Esophagus (tissue), 2 donors: ENCODE measurements around the gene MRPS22. TPM values are rescaled to one million over a fixed set of nuclear protein-coding genes. Genes with fewer than 3 reads are reported as not detected.

Experiments used
- H3K27ac ChIP-seq, 2 donors: one replicate each; pipeline ENCODE4 v1.5.1; 2013; ENCODE audit warnings: low read depth in 2 of 2, mild to moderate bottlenecking in 2 of 2, inconsistent platforms in 1 of 2, low read length in 1 of 2, moderate library complexity in 1 of 2
- H3K27me3 ChIP-seq, 2 donors: one replicate each; pipeline ENCODE4 v1.6.1; 2013; ENCODE audit warnings: low read length in 2 of 2, control low read depth in 1 of 2, mild to moderate bottlenecking in 1 of 2; ENCODE audit not compliant: insufficient read depth in 2 of 2, control insufficient read depth in 1 of 2
- H3K36me3 ChIP-seq, 2 donors: one replicate each; pipeline ENCODE4 v1.6.1; 2013; ENCODE audit warnings: low read length in 1 of 2; ENCODE audit not compliant: control insufficient read depth in 2 of 2, insufficient read depth in 2 of 2
- H3K4me1 ChIP-seq, 2 donors: one replicate each; pipeline ENCODE4 v1.6.1; 2013; ENCODE audit warnings: low read length in 1 of 2; ENCODE audit not compliant: control insufficient read depth in 2 of 2, insufficient read depth in 2 of 2
- H3K4me3 ChIP-seq, 2 donors: one replicate each; pipeline ENCODE4 v1.5.1; 2013; ENCODE audit warnings: low read length in 2 of 2, mild to moderate bottlenecking in 2 of 2, low read depth in 1 of 2, moderate library complexity in 1 of 2
- H3K9me3 ChIP-seq, 2 donors: one replicate each; pipeline ENCODE4 v1.6.1; 2013; ENCODE audit warnings: mild to moderate bottlenecking in 2 of 2, low read depth in 1 of 2, low read length in 1 of 2, moderate library complexity in 1 of 2; ENCODE audit not compliant: control insufficient read depth in 2 of 2, insufficient read depth in 1 of 2
- WGBS, 2 donors: extraction: QIAGEN DNeasy Blood & Tissue Kit; methylation state at CpG; one replicate each; pipeline ENCODE4 v1.1.7; 2013; 5-methylcytosine and 5-hydroxymethylcytosine counted together
- polyA plus RNA-seq, 2 donors: library from polyadenylated mRNA; stranded (reverse); fragments of 200-250 nt; gene quantifications; one replicate each; pipeline ENCODE4 v1.2.3, GENCODE V29; 2013
- donor health status: healthy with polysubstance abuse.
- donor health status: Bipolar disorder and iron deficiency.

Gene MRPS22
- polyA plus RNA-seq, 2 donors: 39.0 to 57.5 TPM

DNA sequence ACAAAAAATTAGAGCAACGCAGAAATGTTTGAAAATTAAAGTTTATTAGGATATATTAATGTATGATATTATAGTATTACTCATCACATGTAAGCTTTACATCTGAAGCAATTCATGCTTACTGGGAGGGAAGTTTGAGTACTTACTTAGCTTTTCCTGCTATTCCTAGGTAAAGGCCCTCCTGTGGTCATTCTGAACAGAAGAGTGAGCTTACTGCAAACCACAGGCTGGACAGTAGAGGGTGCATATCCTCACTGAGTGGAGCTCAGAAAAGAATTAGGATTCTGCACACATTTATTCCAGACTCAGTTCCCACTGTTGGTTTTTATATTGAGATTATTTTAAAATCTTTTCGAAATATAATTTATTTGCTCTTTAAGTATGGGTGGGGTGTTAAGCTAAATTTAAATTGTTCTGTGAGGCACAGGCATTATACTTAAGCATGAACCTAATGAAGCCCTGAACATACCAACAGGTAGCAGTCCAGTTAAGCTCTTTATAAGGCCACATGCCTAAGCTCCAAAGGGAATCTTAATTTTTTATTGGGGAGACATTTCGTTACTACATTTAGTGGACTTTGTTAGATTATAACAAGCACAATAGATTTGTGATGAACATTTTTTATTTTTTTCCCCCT is 10.2 kb downstream of the MRPS22 start:
- Histone ChIP-seq H3K27ac (no peak overlapping the region), H3K4me1 (no peaks in the 10 kb centered on the region), H3K27me3 (no peaks in the 10 kb centered on the region), H3K36me3 (peaks cover 17% of the 10 kb centered on the region in 2 donors), H3K9me3 (no peaks in the 10 kb centered on the region), H3K4me3 (no peak overlapping the region)
- WGBS, 2 donors: 76 to 79% methylated on average over 3 of the region's 3 CpGs

GRCh38 chr3:139354661-139355060 is 10.8 kb downstream of the MRPS22 start:
- Histone ChIP-seq H3K27me3 (no peaks in the 10 kb centered on the region), H3K4me3 (no peak overlapping the region), H3K27ac (no peak overlapping the region), H3K36me3 (peaks cover 17% of the 10 kb centered on the region in 2 donors), H3K4me1 (no peaks in the 10 kb centered on the region), H3K9me3 (no peaks in the 10 kb centered on the region)
- 79 to 90% methylated on average over 4 of the region's 4 CpGs for WGBS, 2 donors

DNA sequence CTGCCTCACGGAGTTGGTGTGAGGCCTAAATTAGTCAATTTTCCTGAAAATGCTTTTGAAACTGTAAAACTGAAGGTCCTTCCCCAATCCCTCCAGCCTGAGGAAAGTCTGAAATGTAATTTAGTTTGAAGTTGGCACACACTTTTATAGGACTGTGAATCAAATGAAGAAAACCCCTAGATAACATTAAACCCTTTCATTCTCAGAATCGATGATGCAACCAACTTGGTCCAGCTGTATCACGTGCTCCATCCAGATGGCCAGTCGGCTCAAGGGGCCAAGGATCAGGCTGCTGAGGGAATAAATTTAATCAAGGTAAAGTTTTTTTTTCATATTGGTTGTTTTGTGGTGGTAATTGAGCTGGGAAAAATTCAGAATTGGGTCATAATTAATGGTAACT is 11.7 kb downstream of the MRPS22 start:
- no peaks in the 10 kb centered on the region for H3K27me3 ChIP-seq
- H3K27ac ChIP-seq: no peak overlapping the region
- H3K9me3 ChIP-seq: no peaks in the 10 kb centered on the region
- H3K36me3 ChIP-seq: peaks cover 17% of the 10 kb centered on the region in 2 donors
- H3K4me1 ChIP-seq: no peaks in the 10 kb centered on the region
- H3K4me3 ChIP-seq: no peak overlapping the region
- 73 to 80% methylated on average over 4 of the region's 4 CpGs for WGBS, 2 donors

- Histone ChIP-seq H3K27ac (no peak overlapping the region), H3K4me1 (no peaks in the 10 kb centered on the region), H3K36me3 (peaks cover 15 to 18% of the 10 kb centered on the region in 2 donors), H3K4me3 (no peak overlapping the region), H3K9me3 (no peaks in the 10 kb centered on the region), H3K27me3 (no peaks in the 10 kb centered on the region)
- whole genome bisulfite sequencing, 2 donors: 59 to 63% methylated on average over 1 of the region's 1 CpG
Measured at GRCh38 chr3:139355891-139356290, 12.1 kb downstream of the MRPS22 start.

GRCh38 chr3:139357899-139358298 is 14.1 kb downstream of the MRPS22 start:
- Histone ChIP-seq H3K27ac (no peak overlapping the region), H3K27me3 (no peaks in the 10 kb centered on the region), H3K9me3 (no peaks in the 10 kb centered on the region), H3K4me3 (no peak overlapping the region), H3K36me3 (peaks cover 14 to 23% of the 10 kb centered on the region in 2 donors), H3K4me1 (no peaks in the 10 kb centered on the region)
- 70 to 77% methylated on average over 4 of the region's 4 CpGs for WGBS, 2 donors

DNA sequence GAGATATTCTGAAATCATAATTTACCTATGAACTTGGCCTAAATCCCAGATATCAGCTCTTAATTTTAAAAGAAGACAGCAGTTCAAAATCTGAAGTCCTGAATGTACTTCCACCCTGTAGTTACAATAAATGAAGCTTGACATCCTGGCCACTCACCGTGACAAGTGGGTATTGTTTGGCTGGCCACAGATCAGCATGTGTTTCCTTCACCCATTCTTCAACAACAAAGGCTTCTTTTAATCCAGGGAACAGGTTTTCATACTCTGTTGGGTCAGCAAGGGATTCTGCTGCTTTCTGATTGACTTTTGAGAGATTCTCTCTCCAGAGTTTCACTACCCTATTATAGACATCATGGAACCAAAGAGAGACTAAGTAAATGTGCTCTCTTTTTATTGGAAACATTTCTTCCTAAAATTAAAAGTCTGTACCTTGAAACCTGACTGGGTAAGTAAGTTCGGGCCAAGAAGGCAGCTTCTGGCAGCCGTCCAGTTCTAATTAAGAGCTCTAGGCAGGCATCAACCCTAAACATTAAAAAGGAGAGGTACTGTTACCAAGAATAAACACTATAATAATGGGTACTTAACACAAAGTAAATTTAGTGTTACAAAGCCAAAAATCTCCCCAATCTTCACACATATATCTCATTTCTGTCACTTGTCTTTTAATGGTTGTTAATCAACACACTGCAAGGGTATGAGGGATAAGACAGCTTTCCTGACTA is 15.2 kb downstream of the MRPS22 start:
- Histone ChIP-seq H3K9me3 (no peaks in the 10 kb centered on the region), H3K4me1 (no peaks in the 10 kb centered on the region), H3K36me3 (peaks cover 14 to 26% of the 10 kb centered on the region in 2 donors), H3K27ac (no peak overlapping the region), H3K27me3 (no peaks in the 10 kb centered on the region), H3K4me3 (no peak overlapping the region)
- WGBS, 2 donors: 71 to 73% methylated on average over 3 of the region's 3 CpGs

GRCh38 chr3:139361276-139361675 is 17.5 kb downstream of the MRPS22 start:
- Histone ChIP-seq H3K27ac (no peak overlapping the region), H3K36me3 (peaks cover 11 to 19% of the 10 kb centered on the region in 2 donors), H3K4me3 (no peak overlapping the region), H3K27me3 (no peaks in the 10 kb centered on the region), H3K4me1 (no peaks in the 10 kb centered on the region), H3K9me3 (no peaks in the 10 kb centered on the region)
- WGBS, 2 donors: 75 to 88% methylated on average over 2 of the region's 2 CpGs

DNA sequence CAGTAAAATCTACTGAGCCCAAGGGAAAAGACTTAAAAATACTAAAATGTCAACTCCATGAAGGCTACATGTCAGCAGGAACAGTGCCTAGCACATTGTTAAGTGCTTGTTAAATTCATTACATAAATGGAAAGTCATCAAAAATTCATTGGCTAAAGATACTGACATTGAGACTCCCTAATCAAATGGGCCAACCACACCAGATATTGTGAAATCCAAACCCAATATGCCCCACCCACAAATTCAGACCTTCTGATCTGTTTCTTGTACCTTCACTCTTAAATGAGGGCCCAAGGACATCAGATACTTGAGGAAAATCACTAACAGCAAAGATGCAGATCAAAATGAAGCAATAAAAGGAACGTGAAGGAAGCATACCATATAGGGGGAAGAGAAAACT is 20.7 kb downstream of the MRPS22 start:
- Histone ChIP-seq H3K4me1 (no peaks in the 10 kb centered on the region), H3K27me3 (no peaks in the 10 kb centered on the region), H3K27ac (no peak overlapping the region), H3K9me3 (no peaks in the 10 kb centered on the region), H3K36me3 (peaks cover 10 to 18% of the 10 kb centered on the region in 2 donors), H3K4me3 (no peak overlapping the region)
- 78 to 95% methylated on average over 1 of the region's 1 CpG for WGBS, 2 donors

DNA sequence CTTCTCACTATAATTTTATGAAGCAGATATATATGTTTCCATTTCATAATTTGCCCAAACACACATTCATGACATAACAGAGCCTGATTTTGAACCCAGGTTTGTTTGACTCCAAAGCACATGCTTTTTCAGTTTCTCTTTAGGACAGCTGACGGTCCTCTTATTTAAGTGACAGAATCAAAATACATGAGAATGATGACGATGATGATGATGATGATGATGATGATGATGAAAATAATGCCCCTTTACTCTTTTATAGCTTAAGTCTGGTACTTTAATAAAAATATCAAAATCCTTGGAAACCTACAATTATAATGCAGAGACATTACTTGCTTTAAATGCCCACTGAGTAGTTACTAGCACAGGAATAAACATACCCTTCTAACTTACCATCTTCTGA is 30.3 kb downstream of the MRPS22 start:
- H3K4me1 ChIP-seq: no peaks in the 10 kb centered on the region
- no peaks in the 10 kb centered on the region for H3K9me3 ChIP-seq
- H3K27me3 ChIP-seq: no peaks in the 10 kb centered on the region
- H3K27ac ChIP-seq: no peak overlapping the region
- 88 to 92% methylated on average over 2 of the region's 2 CpGs for WGBS, 2 donors
- H3K36me3 ChIP-seq: peaks cover 17 to 23% of the 10 kb centered on the region in 2 donors
- no peak overlapping the region for H3K4me3 ChIP-seq

DNA sequence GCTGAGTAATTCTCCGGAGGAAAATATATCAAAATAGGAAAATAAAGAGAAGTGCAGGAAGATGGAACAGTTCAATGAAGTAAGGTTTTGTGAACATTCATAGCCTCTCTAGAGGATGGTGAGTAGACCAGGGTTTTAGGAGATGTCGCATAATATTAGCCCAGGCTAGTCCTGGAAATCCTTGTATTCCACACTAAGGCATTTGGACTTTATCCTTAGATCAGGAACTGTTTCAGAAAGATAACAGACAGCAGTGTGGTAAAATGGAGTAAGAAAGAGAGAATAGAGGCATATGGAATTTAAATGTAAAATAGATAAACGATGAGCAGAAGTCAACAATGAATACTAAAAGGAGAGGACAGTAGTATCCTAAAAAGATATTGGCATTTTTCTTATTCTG is 33.6 kb downstream of the MRPS22 start:
- Histone ChIP-seq H3K27me3 (no peaks in the 10 kb centered on the region), H3K9me3 (no peaks in the 10 kb centered on the region), H3K27ac (no peak overlapping the region), H3K4me3 (no peak overlapping the region), H3K36me3 (peaks cover 9 to 13% of the 10 kb centered on the region in 2 donors), H3K4me1 (no peaks in the 10 kb centered on the region)
- 87 to 90% methylated on average over 3 of the region's 3 CpGs for WGBS, 2 donors
